Measurements from ENCODE around the gene STAT3.
"Not testable (repeated sequence)": the region's sequence is repeated elsewhere in the genome, so short reads cannot be mapped to it uniquely, and the experiment has no call there.

- not testable (repeated sequence) for TF ChIP-seq CEBPB (IDR thresholded peaks at IDR 0.05; ENCODE audit: low read depth); EGR1 (IDR thresholded peaks at IDR 0.05; ENCODE audit: low read depth); CTCF (IDR thresholded peaks at IDR 0.05 in 2 of 3, conservative IDR thresholded peaks at IDR 0.05 in 1 of 3; ENCODE audit: borderline replicate concordance in 1 of 3, insufficient read depth in 1 of 3, low read depth in 2 of 3, low read length in 2 of 3)
Observed at GRCh38 chr17:42299913-42300312, 88.3 kb downstream of the STAT3 start.
